RWPE2 (cell line): ENCODE measurements around the gene TATDN3.
"Not testable (repeated sequence)": the region's sequence is repeated elsewhere in the genome, so short reads cannot be mapped to it uniquely, and the experiment has no call there.

Experiments
- ATAC-seq: fragments of 200-7000 bp; cut with Tn5 transposase; 3 replicates; pipeline ENCODE4 v1.9.1; 2021; ENCODE audit warnings: low read depth
- DNase-seq: peaks from one replicate; pipeline ENCODE4 v3.0.0-alpha.2; 2020; ENCODE audit warnings: low spot score
- H3K27ac ChIP-seq: fragments of 450-650 bp; 2 replicates; pipeline ENCODE4 v1.5.1; 2017; ENCODE audit warnings: mild to moderate bottlenecking; ENCODE audit not compliant: poor library complexity, severe bottlenecking
- H3K27me3 ChIP-seq: fragments of 250-450 bp; sonication (Bioruptor Pico); 2 replicates; pipeline ENCODE4 v1.5.1; 2021; ENCODE audit warnings: mild to moderate bottlenecking, moderate library complexity; ENCODE audit not compliant: insufficient read depth, poor library complexity, severe bottlenecking
- H3K36me3 ChIP-seq: fragments of 250-450 bp; sonication (Bioruptor Pico); 2 replicates; pipeline ENCODE4 v1.5.1; 2020; ENCODE audit warnings: low read depth, mild to moderate bottlenecking, moderate library complexity
- H3K4me1 ChIP-seq: fragments of 250-450 bp; sonication (Bioruptor Pico); 2 replicates; pipeline ENCODE4 v1.5.1; 2021; ENCODE audit warnings: mild to moderate bottlenecking, moderate library complexity; ENCODE audit not compliant: insufficient read depth, poor library complexity, severe bottlenecking
- H3K4me3 ChIP-seq: fragments of 250-450 bp; sonication (Bioruptor Pico); 2 replicates; pipeline ENCODE4 v1.5.1; 2021; ENCODE audit warnings: mild to moderate bottlenecking, moderate library complexity; ENCODE audit not compliant: severe bottlenecking
- H3K9me3 ChIP-seq: fragments of 250-450 bp; sonication (Bioruptor Pico); 2 replicates; pipeline ENCODE4 v1.5.1; 2021; ENCODE audit warnings: mild to moderate bottlenecking, moderate library complexity; ENCODE audit not compliant: severe bottlenecking
- CTCF ChIP-seq: fragments of 450-650 bp; IDR thresholded peaks from one replicate; pipeline ENCODE4 v1.5.1; 2017; ENCODE audit warnings: mild to moderate bottlenecking, moderate library complexity; ENCODE audit not compliant: poor library complexity, severe bottlenecking

The TATDN3 gene

GRCh38 chr1:212827831-212828278, 36.2 kb downstream of the TATDN3 start:
- Histone ChIP-seq H3K36me3 (no peaks in the 10 kb centered on the region), H3K27me3 (no peaks in the 10 kb centered on the region), H3K4me3 (no peak overlapping the region), H3K9me3 (no peaks in the 10 kb centered on the region), H3K27ac (no peak overlapping the region), H3K4me1 (no peaks in the 10 kb centered on the region)
- no peak for ATAC-seq
- DNase-seq = no peak
- TF ChIP-seq CTCF = no peak

- no peak for ATAC-seq
- Histone ChIP-seq H3K4me1 (no peaks in the 10 kb centered on the region), H3K36me3 (no peaks in the 10 kb centered on the region), H3K4me3 (no peak overlapping the region), H3K27me3 (no peaks in the 10 kb centered on the region), H3K27ac (no peak overlapping the region), H3K9me3 (no peaks in the 10 kb centered on the region)
- DNase-seq = no peak
- no peak for TF ChIP-seq CTCF
Observed at GRCh38 chr1:212828395-212828794, 36.7 kb downstream of the TATDN3 start.

- H3K4me3 ChIP-seq, H3K4me1 ChIP-seq, ATAC-seq, H3K27ac ChIP-seq, H3K36me3 ChIP-seq, H3K27me3 ChIP-seq, H3K9me3 ChIP-seq, DNase-seq: not testable (repeated sequence)
Observed at GRCh38 chr1:212833211-212834207, 41.8 kb downstream of the TATDN3 start.

- H3K4me1 ChIP-seq = no peaks in the 10 kb centered on the region
- H3K4me3 ChIP-seq = no peak overlapping the region
- H3K36me3 ChIP-seq = no peaks in the 10 kb centered on the region
- no peaks in the 10 kb centered on the region for H3K9me3 ChIP-seq
- no peak for TF ChIP-seq CTCF
- H3K27ac ChIP-seq = no peak overlapping the region
- H3K27me3 ChIP-seq = no peaks in the 10 kb centered on the region
- ATAC-seq (no peak), DNase-seq (no peak)
Observed at GRCh38 chr1:212838145-212838544, 46.5 kb downstream of the TATDN3 start.

GRCh38 chr1:212844521-212844920, 52.8 kb downstream of the TATDN3 start:
- H3K4me1 ChIP-seq, H3K9me3 ChIP-seq, H3K4me3 ChIP-seq, ATAC-seq, H3K36me3 ChIP-seq, DNase-seq, H3K27ac ChIP-seq, H3K27me3 ChIP-seq: not testable (repeated sequence)

- DNase-seq (no peak), ATAC-seq (no peak)
- no peaks in the 10 kb centered on the region for H3K36me3 ChIP-seq
- TF ChIP-seq CTCF = no peak
- no peak within 1 kb of the TSS for H3K4me3 ChIP-seq
- no peaks in the 10 kb centered on the region for H3K9me3 ChIP-seq
- H3K4me1 ChIP-seq = no peaks in the 10 kb centered on the region
- H3K27ac ChIP-seq = no peak within 1 kb of the TSS
- H3K27me3 ChIP-seq = no peaks in the 10 kb centered on the region
Observed at GRCh38 chr1:212847549-212847948, 55.9 kb downstream of the TATDN3 start, which contains the start of gene SPATA45. SPATA45 (minus strand) TSS chr1:212847649; CDS start chr1:212836149, 11,500 bp downstream.
